ENCODE results near the gene TMUB1. TPM values are rescaled to one million over a fixed set of nuclear protein-coding genes. Genes with fewer than 3 reads are reported as not detected.

Gene TMUB1
- total RNA-seq, 1 experiment from 2014 or later = 45.4 TPM

GRCh38 chr7:151101621-151102396, 18.5 kb upstream of the TMUB1 start:
- H3K36me3 Mint-ChIP-seq (ENCODE audit: insufficient read depth in 1 of 3, low read depth in 3 of 3) = peaks cover 0 to 15% (median 7%) of the 10 kb centered on the region in 3 experiments; a peak in 6 of 7 replicates
- no peak overlapping the region for H2BK5ac ChIP-seq (ENCODE audit: insufficient read length, low read length)
- H3K23me2 ChIP-seq (ENCODE audit: insufficient read length, low read depth, low read length, poor library complexity, severe bottlenecking) = peaks cover 3% of the 10 kb centered on the region
- no peak overlapping the region for H3K4me2 ChIP-seq (ENCODE audit: insufficient read depth, insufficient read length, low read length)
- H2BK20ac ChIP-seq (ENCODE audit: low read depth, low read length, poor library complexity, severe bottlenecking) = no peak overlapping the region
- no peaks in the 10 kb centered on the region for H3K9me3 ChIP-seq (ENCODE audit: control insufficient read depth, low read depth, low read length)
- H3K4ac ChIP-seq (ENCODE audit: low read depth, low read length) = no peak overlapping the region
- no CpG with 5 or more reads among the region's 24 CpGs for WGBS (ENCODE audit: extremely low coverage, insufficient read length, low lambda C conversion rate)
- no peaks in the 10 kb centered on the region; the same call in 1 of the 2 replicates for H3K27me3 Mint-ChIP-seq (ENCODE audit: low read depth)
- no peak overlapping the region for H2BK12ac ChIP-seq (ENCODE audit: insufficient read length, low read depth, low read length)
- H2AFZ ChIP-seq (ENCODE audit: low read length) = no peak overlapping the region
- TF ChIP-seq, protein P1, sequence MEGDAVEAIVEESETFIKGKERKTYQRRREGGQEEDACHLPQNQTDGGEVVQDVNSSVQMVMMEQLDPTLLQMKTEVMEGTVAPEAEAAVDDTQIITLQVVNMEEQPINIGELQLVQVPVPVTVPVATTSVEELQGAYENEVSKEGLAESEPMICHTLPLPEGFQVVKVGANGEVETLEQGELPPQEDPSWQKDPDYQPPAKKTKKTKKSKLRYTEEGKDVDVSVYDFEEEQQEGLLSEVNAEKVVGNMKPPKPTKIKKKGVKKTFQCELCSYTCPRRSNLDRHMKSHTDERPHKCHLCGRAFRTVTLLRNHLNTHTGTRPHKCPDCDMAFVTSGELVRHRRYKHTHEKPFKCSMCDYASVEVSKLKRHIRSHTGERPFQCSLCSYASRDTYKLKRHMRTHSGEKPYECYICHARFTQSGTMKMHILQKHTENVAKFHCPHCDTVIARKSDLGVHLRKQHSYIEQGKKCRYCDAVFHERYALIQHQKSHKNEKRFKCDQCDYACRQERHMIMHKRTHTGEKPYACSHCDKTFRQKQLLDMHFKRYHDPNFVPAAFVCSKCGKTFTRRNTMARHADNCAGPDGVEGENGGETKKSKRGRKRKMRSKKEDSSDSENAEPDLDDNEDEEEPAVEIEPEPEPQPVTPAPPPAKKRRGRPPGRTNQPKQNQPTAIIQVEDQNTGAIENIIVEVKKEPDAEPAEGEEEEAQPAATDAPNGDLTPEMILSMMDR (conservative IDR thresholded peaks at IDR 0.05) = no peak
- H3K23ac ChIP-seq (ENCODE audit: insufficient read length, low read depth, low read length) = no peak overlapping the region
- H3K79me1 ChIP-seq (ENCODE audit: insufficient read depth, low read depth, low read length, poor library complexity, severe bottlenecking) = peaks cover 4% of the 10 kb centered on the region
- no peak overlapping the region for H4K5ac ChIP-seq (ENCODE audit: insufficient read length, low read depth, low read length)
- no peak overlapping the region for H2BK15ac ChIP-seq (ENCODE audit: low read depth, low read length)
- no peaks in the 10 kb centered on the region for H3K27me3 ChIP-seq (ENCODE audit: insufficient read depth, low read length)
- no peak for DNase-seq
- H3K79me2 ChIP-seq (ENCODE audit: insufficient read depth, low read length) = peaks cover 5% of the 10 kb centered on the region; the same call in 1 of the 2 replicates
- no peak overlapping the region for H4K8ac ChIP-seq (replicated peaks; ENCODE audit: insufficient read length, low read depth, low read length)
- H2BK120ac ChIP-seq (ENCODE audit: low read depth, low read length, poor library complexity, severe bottlenecking) = no peak overlapping the region
- H3T11ph ChIP-seq (ENCODE audit: low read length) = no peak overlapping the region
- no peak overlapping the region for H4K91ac ChIP-seq (ENCODE audit: insufficient read length, low read depth, low read length)
- H4K20me1 ChIP-seq (ENCODE audit: control insufficient read depth, insufficient read depth, insufficient read length) = no peaks in the 10 kb centered on the region
- H3K9ac ChIP-seq (ENCODE audit: extremely low read depth, insufficient read length, low read length) = no peak overlapping the region
- H3K18ac ChIP-seq (ENCODE audit: insufficient read length, low read depth, low read length) = no peak overlapping the region
- H3K14ac ChIP-seq (ENCODE audit: insufficient read depth, low read length) = no peak overlapping the region
- peaks cover 25 to 39% of the 10 kb centered on the region in 2 experiments for H3K4me1 Mint-ChIP-seq
- no peak overlapping the region for H2AK5ac ChIP-seq (ENCODE audit: insufficient read length, low read length)
- no peak overlapping the region for H3K27ac ChIP-seq (ENCODE audit: insufficient read length, low read depth, low read length)
- peak overlapping the region in 1 of 3 experiments; percentile 79; a peak in 2 of 7 replicates for H3K27ac Mint-ChIP-seq
- H3K9me3 Mint-ChIP-seq = no peaks in the 10 kb centered on the region
- no peak overlapping the region for H3K56ac ChIP-seq (ENCODE audit: insufficient read length, low read depth, low read length)
- no peak overlapping the region for H3K4me3 Mint-ChIP-seq
- peaks cover 13% of the 10 kb centered on the region for H3K4me1 ChIP-seq (ENCODE audit: insufficient read depth, low read length)

Measured in H9 (cell line).